IMR-90 (cell line): Measurements from ENCODE around the gene RUNX2.

Experiments
- BHLHE40 ChIP-seq: fragments of 150-350 bp; IDR thresholded peaks from 2 replicates; pipeline ENCODE4 v1.6.1; 2016; ENCODE audit warnings: mild to moderate bottlenecking, low read depth, low read length
- CEBPB ChIP-seq: IDR thresholded peaks from 2 replicates; pipeline ENCODE4 v1.6.1; 2012; ENCODE audit warnings: low read depth, low read length, improper control_type of control experiment
- FOS ChIP-seq: fragments of 150-350 bp; IDR thresholded peaks from 2 replicates; pipeline ENCODE4 v1.6.1; 2016; ENCODE audit warnings: low read depth, low read length
- MXI1 ChIP-seq: IDR thresholded peaks from 2 replicates; pipeline ENCODE4 v1.6.1; 2012; ENCODE audit warnings: low read depth, mild to moderate bottlenecking, low read length, moderate library complexity, borderline replicate concordance
- NFE2L2 ChIP-seq: fragments of 150-350 bp; IDR thresholded peaks from 2 replicates; pipeline ENCODE4 v1.6.1; 2016; ENCODE audit warnings: low read depth, mild to moderate bottlenecking, low read length
- POLR2A ChIP-seq: IDR thresholded peaks from 2 replicates; pipeline ENCODE4 v1.6.1; 2012; ENCODE audit warnings: mild to moderate bottlenecking, low read depth, low read length
- RAD21 ChIP-seq: IDR thresholded peaks from 2 replicates; pipeline ENCODE4 v1.6.1; 2012; ENCODE audit warnings: low read length, improper control_type of control experiment
- RCOR1 ChIP-seq: IDR thresholded peaks from 2 replicates; pipeline ENCODE4 v1.6.1; 2012; ENCODE audit warnings: mild to moderate bottlenecking, low read length, improper control_type of control experiment; ENCODE audit not compliant: insufficient replicate concordance
- RFX5 ChIP-seq: IDR thresholded peaks from 2 replicates; pipeline ENCODE4 v1.8.0; 2012; ENCODE audit warnings: low read depth, mild to moderate bottlenecking, low read length, moderate library complexity
- SMC3 ChIP-seq: fragments of 150-350 bp; IDR thresholded peaks from 2 replicates; pipeline ENCODE4 v1.6.1; 2016; ENCODE audit warnings: low read depth, mild to moderate bottlenecking, antibody characterized with exemption, low read length, moderate library complexity
- TF ChIP-seq, protein P1 (sequence below): conservative IDR thresholded peaks from 2 replicates; pipeline ENCODE4 v1.5.1; 2012; ENCODE audit warnings: mild to moderate bottlenecking, low read depth, low read length, improper control_type of control experiment

DNA sequence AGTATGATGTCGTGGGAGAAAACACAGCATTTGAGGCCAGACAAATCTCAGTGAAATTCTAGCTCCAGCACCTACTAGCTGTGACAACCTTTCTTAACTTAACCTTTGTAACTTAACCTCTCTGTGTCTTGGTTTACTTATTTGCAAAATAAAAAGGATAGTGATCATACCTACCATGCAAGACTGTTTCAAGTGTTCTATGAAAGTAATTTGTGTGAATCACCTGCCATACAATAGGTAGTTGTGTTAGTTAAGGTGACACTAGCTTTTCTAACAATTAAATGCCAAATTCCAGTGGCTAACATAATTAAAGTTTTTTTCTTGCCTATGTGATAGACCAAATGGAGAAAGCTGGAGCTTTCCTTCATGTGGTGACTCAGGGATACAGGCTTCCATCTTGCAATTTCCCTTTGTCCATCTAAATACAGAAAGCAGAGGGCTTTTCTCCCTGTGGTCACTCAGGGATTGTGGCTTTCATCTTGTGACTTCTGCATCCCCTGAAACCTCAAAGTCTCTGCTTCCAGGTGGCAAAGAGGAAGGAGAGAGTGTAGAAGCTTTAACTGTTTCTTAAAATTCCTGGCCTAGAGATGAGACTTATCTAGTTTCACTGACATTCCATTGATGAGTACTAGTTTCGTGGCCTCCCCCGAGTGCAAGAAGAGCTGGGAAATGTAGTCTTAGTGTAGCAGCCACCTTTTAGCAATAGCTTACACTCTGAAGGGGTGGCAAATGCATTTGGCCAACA lies 376.1 kb downstream of the RUNX2 start:
- TF ChIP-seq, protein P1, sequence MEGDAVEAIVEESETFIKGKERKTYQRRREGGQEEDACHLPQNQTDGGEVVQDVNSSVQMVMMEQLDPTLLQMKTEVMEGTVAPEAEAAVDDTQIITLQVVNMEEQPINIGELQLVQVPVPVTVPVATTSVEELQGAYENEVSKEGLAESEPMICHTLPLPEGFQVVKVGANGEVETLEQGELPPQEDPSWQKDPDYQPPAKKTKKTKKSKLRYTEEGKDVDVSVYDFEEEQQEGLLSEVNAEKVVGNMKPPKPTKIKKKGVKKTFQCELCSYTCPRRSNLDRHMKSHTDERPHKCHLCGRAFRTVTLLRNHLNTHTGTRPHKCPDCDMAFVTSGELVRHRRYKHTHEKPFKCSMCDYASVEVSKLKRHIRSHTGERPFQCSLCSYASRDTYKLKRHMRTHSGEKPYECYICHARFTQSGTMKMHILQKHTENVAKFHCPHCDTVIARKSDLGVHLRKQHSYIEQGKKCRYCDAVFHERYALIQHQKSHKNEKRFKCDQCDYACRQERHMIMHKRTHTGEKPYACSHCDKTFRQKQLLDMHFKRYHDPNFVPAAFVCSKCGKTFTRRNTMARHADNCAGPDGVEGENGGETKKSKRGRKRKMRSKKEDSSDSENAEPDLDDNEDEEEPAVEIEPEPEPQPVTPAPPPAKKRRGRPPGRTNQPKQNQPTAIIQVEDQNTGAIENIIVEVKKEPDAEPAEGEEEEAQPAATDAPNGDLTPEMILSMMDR = no peak
- no peak for TF ChIP-seq POLR2A
- no peak for TF ChIP-seq RFX5
- no peak for TF ChIP-seq CEBPB
- TF ChIP-seq MXI1 = no peak
- TF ChIP-seq NFE2L2 = no peak
- no peak for TF ChIP-seq RCOR1
- TF ChIP-seq SMC3 = no peak
- TF ChIP-seq BHLHE40 = no peak
- TF ChIP-seq RAD21 = no peak
- no peak for TF ChIP-seq FOS
